Transverse colon (tissue), 4 donors: ENCODE data around the gene RBFA.

ENCODE experiments used
- CTCF ChIP-seq, 5 experiments: fragments of 200-600 bp in 3 of 5; fragments of 450-650 bp in 2 of 5; sonication (generic) in 3 of 5; IDR thresholded peaks; 1 replicate in 2 of 5; 2 replicates in 3 of 5; pipeline ENCODE4 v1.5.1; 2016 to 2017; ENCODE audit warnings: antibody characterized with exemption in 5 of 5, inconsistent platforms in 3 of 5, mild to moderate bottlenecking in 2 of 5, moderate library complexity in 1 of 5
- EP300 ChIP-seq: sonication (generic); formaldehyde crosslinking; IDR thresholded peaks from one replicate; pipeline ENCODE4 v1.6.1; 2017; ENCODE audit warnings: antibody characterized with exemption, low read depth
- POLR2A ChIP-seq: fragments of 450-650 bp; IDR thresholded peaks from one replicate; pipeline ENCODE4 v1.6.1; 2016; ENCODE audit warnings: antibody characterized with exemption, mild to moderate bottlenecking, moderate library complexity
- POLR2AphosphoS5 ChIP-seq, 3 donors: sonication (generic); formaldehyde crosslinking; IDR thresholded peaks; one replicate each; pipeline ENCODE4 v1.6.1; 2016; ENCODE audit warnings: antibody characterized with exemption in 3 of 3

- TF ChIP-seq EP300 (peak; percentile 23), POLR2A (peak; percentile 62), CTCF (IDR thresholded peaks at IDR 0.05) (no peak), POLR2AphosphoS5 (IDR thresholded peaks at IDR 0.05) (peak; percentile 47 to 62 (median 50))
Measured at GRCh38 chr18:80033181-80034067, 810 bp upstream of the RBFA start.
